Smooth muscle cell (in vitro differentiated cells): ENCODE measurements around the gene SF3A1. TPM values are rescaled to one million over a fixed set of nuclear protein-coding genes. Genes with fewer than 3 reads are reported as not detected.

Experiments used
- DNase-seq: peaks from one replicate; lab custom pipeline; 2025; ENCODE audit not compliant: unreplicated experiment; lab: John Stamatoyannopoulos, UW
- H2AFZ ChIP-seq: fragments of 200-600 bp; sonication (generic); 2 replicates; pipeline ENCODE4 v1.6.0; 2016; ENCODE audit warnings: antibody characterized with exemption, low read depth, mild to moderate bottlenecking
- H3F3A ChIP-seq: fragments of 200-600 bp; sonication (generic); 2 replicates; pipeline ENCODE4 v1.6.0; 2017; ENCODE audit warnings: antibody characterized with exemption, low read depth
- H3K27ac ChIP-seq: fragments of 200-600 bp; sonication (generic); 2 replicates; pipeline ENCODE4 v1.5.1; 2016; ENCODE audit warnings: low read depth, mild to moderate bottlenecking
- H3K27me3 ChIP-seq: fragments of 200-600 bp; sonication (generic); 2 replicates; pipeline ENCODE4 v1.6.1; 2016; ENCODE audit warnings: low read depth, mild to moderate bottlenecking
- H3K36me3 ChIP-seq: fragments of 200-600 bp; sonication (generic); 2 replicates; pipeline ENCODE4 v1.5.1; 2016; ENCODE audit warnings: low read depth
- H3K4me1 ChIP-seq: fragments of 200-600 bp; sonication (generic); 2 replicates; pipeline ENCODE4 v1.5.1; 2016; ENCODE audit warnings: low read depth
- H3K4me2 ChIP-seq: fragments of 200-600 bp; sonication (generic); 2 replicates; pipeline ENCODE4 v1.6.0; 2016; ENCODE audit warnings: mild to moderate bottlenecking
- H3K4me3 ChIP-seq: fragments of 200-600 bp; sonication (generic); 2 replicates; pipeline ENCODE4 v1.5.1; 2016; ENCODE audit warnings: mild to moderate bottlenecking
- H3K79me2 ChIP-seq: fragments of 200-600 bp; sonication (generic); 2 replicates; pipeline ENCODE4 v1.6.0; 2016; ENCODE audit warnings: low read depth, mild to moderate bottlenecking
- H3K9ac ChIP-seq: fragments of 200-600 bp; sonication (generic); 2 replicates; pipeline ENCODE4 v1.6.0; 2016; ENCODE audit warnings: low read depth
- H3K9me3 ChIP-seq: fragments of 200-600 bp; sonication (generic); replicated peaks from 2 replicates; pipeline ENCODE4 v1.5.1; 2016; ENCODE audit warnings: low read depth
- H4K20me1 ChIP-seq: fragments of 200-600 bp; sonication (generic); 2 replicates; pipeline ENCODE4 v1.6.0; 2016; ENCODE audit warnings: low read depth
- CTCF ChIP-seq: fragments of 200-600 bp; sonication (generic); IDR thresholded peaks from 2 replicates; pipeline ENCODE4 v1.5.1; 2017; ENCODE audit warnings: borderline replicate concordance, mild to moderate bottlenecking, antibody characterized with exemption; ENCODE audit not compliant: insufficient read depth, poor library complexity, severe bottlenecking
- WGBS: methylation state at CpG from one replicate; pipeline ENCODE4 v1.1.7; 2016; ENCODE audit warnings: low lambda C conversion rate; 5-methylcytosine and 5-hydroxymethylcytosine counted together
- polyA plus RNA-seq: library from polyadenylated mRNA; unstranded; fragments of >200 nt; fragmentation: Nextera tagmentation; extraction: Ambion mirVana; gene quantifications from 2 replicates; pipeline ENCODE4 v1.2.1, GENCODE V29; 2016
- total RNA-seq: library from RNA; depleted of rRNA; stranded (reverse); fragments of >200 nt; gene quantifications from 2 replicates; pipeline ENCODE4 v1.2.3, GENCODE V29; 2014

The SF3A1 gene
- total and polyA plus RNA-seq, 2 experiments from 2014 or later = 55.0 to 86.7 TPM

- Histone ChIP-seq H3K9me3 (no peaks in the 10 kb centered on the region), H3K4me2 (no peak overlapping the region), H3K4me1 (no peaks in the 10 kb centered on the region), H3K27me3 (no peaks in the 10 kb centered on the region), H3K4me3 (no peak overlapping the region), H3K79me2 (no peaks in the 10 kb centered on the region), H3K36me3 (no peaks in the 10 kb centered on the region), H3F3A (no peaks in the 10 kb centered on the region), H4K20me1 (peaks cover 4% of the 10 kb centered on the region), H3K9ac (no peak overlapping the region), H2AFZ (no peak overlapping the region), H3K27ac (no peak overlapping the region)
- DNase-seq = no peak
- no peak for TF ChIP-seq CTCF
- 88% methylated on average over 19 of the region's 19 CpGs for WGBS
These were observed 14.0 kb upstream of the SF3A1 start for GRCh38 chr22:30370641-30371230.

- Histone ChIP-seq H4K20me1 (no peaks in the 10 kb centered on the region), H3K9ac (no peak overlapping the region)
- WGBS = 94% methylated on average over 9 of the region's 9 CpGs
These were observed 11.7 kb upstream of the SF3A1 start for GRCh38 chr22:30368420-30368819.

GRCh38 chr22:30365891-30366290 is 9.2 kb upstream of the SF3A1 start:
- no peaks in the 10 kb centered on the region for H3F3A ChIP-seq
- no peak overlapping the region for H3K4me3 ChIP-seq
- WGBS = 92% methylated on average over 18 of the region's 18 CpGs
- no peak for TF ChIP-seq CTCF
- H3K4me1 ChIP-seq = no peaks in the 10 kb centered on the region
- H3K9ac ChIP-seq = no peak overlapping the region
- H3K9me3 ChIP-seq = no peaks in the 10 kb centered on the region
- no peaks in the 10 kb centered on the region for H3K36me3 ChIP-seq
- no peak overlapping the region for H3K4me2 ChIP-seq
- no peaks in the 10 kb centered on the region for H4K20me1 ChIP-seq
- no peak for DNase-seq
- H3K27me3 ChIP-seq = no peaks in the 10 kb centered on the region
- H3K27ac ChIP-seq = no peak overlapping the region
- no peaks in the 10 kb centered on the region for H3K79me2 ChIP-seq
- H2AFZ ChIP-seq = no peak overlapping the region

More at GRCh38 chr22:30368420-30368819, 11.7 kb upstream of the SF3A1 start:
- Histone ChIP-seq H2AFZ (no peak overlapping the region), H3K9me3 (no peaks in the 10 kb centered on the region), H3K27ac (no peak overlapping the region), H3K4me1 (no peaks in the 10 kb centered on the region), H3K4me2 (no peak overlapping the region), H3K4me3 (no peak overlapping the region), H3K27me3 (no peaks in the 10 kb centered on the region), H3F3A (no peaks in the 10 kb centered on the region), H3K36me3 (no peaks in the 10 kb centered on the region), H3K79me2 (no peaks in the 10 kb centered on the region)
- TF ChIP-seq CTCF = no peak
- no peak for DNase-seq

- H3K9me3 ChIP-seq = no peaks in the 10 kb centered on the region
- no peak overlapping the region for H3K4me2 ChIP-seq
- H3K27me3 ChIP-seq = no peaks in the 10 kb centered on the region
- H3K27ac ChIP-seq = no peak overlapping the region
- H3F3A ChIP-seq = no peaks in the 10 kb centered on the region
- no peak overlapping the region for H3K4me3 ChIP-seq
- 73% methylated on average over 7 of the region's 7 CpGs for WGBS
- H3K79me2 ChIP-seq = no peaks in the 10 kb centered on the region
- no peaks in the 10 kb centered on the region for H4K20me1 ChIP-seq
- H3K9ac ChIP-seq = no peak overlapping the region
- H2AFZ ChIP-seq = no peak overlapping the region
- no peaks in the 10 kb centered on the region for H3K36me3 ChIP-seq
- DNase-seq = no peak
- TF ChIP-seq CTCF = no peak
- H3K4me1 ChIP-seq = peaks cover 3% of the 10 kb centered on the region
These were observed 6.1 kb upstream of the SF3A1 start for GRCh38 chr22:30362651-30363281.
